ENCODE measurements around the gene ZFYVE1.
A peak's percentile ranks its signal among the peaks of the same experiment; 100 is the strongest.
"Not testable (repeated sequence)": the region's sequence is repeated elsewhere in the genome, so short reads cannot be mapped to it uniquely, and the experiment has no call there.

Gene ZFYVE1

DNA sequence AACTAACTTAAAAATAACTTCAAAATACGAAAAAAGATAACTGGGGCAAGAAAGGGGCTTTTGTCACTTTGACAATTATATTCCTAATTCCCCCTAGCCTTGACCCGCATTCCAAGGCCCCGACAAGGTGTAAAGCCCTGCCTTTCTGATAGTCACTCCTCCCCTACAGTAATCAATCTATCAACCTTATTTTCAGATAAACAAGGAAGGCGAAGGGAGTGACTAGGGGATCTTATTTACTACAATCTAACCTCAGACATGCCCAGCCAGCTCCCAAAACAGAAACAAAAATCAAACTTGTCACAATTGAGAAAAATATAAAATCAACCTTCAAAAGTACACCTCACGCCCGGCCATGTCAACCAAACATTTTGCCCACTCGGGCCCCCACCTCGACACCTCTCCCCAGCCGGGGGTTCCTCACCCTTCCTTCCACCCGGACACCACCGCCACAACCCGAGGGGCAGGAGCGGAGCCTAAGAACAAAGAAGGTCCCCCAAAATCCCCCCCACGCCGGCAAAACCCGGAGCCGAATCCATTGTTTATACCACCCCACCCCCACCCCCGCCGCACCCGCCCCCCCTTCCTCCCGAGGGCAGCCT, 562 bp downstream of the ZFYVE1 start:
- Mint-ChIP-seq H3K4me1 (peaks cover 51% of the 10 kb centered on the region), H3K27me3 (ENCODE audit: low read depth, poor library complexity) (no peaks in the 10 kb centered on the region), H3K4me3 (peak overlapping the region; percentile 95), H3K27ac (peak overlapping the region; percentile 94), H3K9me3 (no peaks in the 10 kb centered on the region), H3K36me3 (ENCODE audit: low read depth) (peaks cover 27% of the 10 kb centered on the region)
- TF ChIP-seq, protein P1, sequence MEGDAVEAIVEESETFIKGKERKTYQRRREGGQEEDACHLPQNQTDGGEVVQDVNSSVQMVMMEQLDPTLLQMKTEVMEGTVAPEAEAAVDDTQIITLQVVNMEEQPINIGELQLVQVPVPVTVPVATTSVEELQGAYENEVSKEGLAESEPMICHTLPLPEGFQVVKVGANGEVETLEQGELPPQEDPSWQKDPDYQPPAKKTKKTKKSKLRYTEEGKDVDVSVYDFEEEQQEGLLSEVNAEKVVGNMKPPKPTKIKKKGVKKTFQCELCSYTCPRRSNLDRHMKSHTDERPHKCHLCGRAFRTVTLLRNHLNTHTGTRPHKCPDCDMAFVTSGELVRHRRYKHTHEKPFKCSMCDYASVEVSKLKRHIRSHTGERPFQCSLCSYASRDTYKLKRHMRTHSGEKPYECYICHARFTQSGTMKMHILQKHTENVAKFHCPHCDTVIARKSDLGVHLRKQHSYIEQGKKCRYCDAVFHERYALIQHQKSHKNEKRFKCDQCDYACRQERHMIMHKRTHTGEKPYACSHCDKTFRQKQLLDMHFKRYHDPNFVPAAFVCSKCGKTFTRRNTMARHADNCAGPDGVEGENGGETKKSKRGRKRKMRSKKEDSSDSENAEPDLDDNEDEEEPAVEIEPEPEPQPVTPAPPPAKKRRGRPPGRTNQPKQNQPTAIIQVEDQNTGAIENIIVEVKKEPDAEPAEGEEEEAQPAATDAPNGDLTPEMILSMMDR (IDR thresholded peaks at IDR 0.05): no peak
- DNase-seq: no peak

DNA sequence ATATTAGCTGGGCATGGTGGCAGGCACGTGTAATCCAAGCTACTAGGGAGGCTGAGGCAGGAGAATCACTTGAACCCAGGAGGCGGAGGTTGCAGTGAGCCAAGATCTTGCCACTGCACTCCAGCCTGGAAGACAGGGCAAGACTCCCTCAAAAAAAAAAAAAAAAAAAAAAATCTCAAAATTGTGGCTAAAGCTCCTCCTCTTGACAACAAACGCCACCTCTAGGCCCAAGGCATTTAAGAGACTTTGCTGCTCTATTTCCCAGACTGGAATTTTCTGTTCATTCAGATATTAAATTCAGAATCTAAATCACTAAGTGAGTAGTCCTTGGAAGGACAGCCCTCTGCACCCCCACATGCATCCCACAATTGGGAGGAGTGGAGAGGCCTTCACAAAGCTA, 1.4 kb downstream of the ZFYVE1 start:
- Mint-ChIP-seq H3K4me3 (peak overlapping the region; percentile 95), H3K36me3 (ENCODE audit: low read depth) (peaks cover 27% of the 10 kb centered on the region), H3K27ac (no peak overlapping the region), H3K27me3 (ENCODE audit: low read depth, poor library complexity) (no peaks in the 10 kb centered on the region), H3K9me3 (no peaks in the 10 kb centered on the region), H3K4me1 (peaks cover 51% of the 10 kb centered on the region)
- no peak for DNase-seq
- TF ChIP-seq, protein P1 (IDR thresholded peaks at IDR 0.05): no peak

DNA sequence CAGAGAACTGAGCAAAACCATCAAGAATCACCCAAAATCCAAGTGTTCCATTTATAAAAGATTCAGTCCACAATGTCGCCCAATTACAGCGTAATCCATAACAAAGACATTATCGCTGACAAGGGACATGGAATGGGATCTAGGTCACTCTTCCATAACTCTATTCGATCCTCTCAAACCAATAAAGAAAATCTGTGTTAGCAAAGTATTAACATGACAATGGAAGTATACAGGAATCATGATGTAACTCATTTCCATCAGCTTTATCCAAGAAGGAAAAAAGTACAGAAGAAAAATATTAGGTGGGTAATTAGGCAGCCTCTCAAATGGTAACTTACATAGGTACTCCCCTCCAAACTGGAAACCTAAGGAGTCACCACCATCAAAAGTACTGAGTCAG, 4.9 kb downstream of the ZFYVE1 start:
- no peak for DNase-seq
- H3K9me3 Mint-ChIP-seq: no peaks in the 10 kb centered on the region
- H3K4me3 Mint-ChIP-seq: no peak overlapping the region
- H3K27ac Mint-ChIP-seq: no peak overlapping the region
- peaks cover 44% of the 10 kb centered on the region for H3K4me1 Mint-ChIP-seq
- H3K36me3 Mint-ChIP-seq (ENCODE audit: low read depth): peaks cover 35% of the 10 kb centered on the region
- TF ChIP-seq, protein P1 (IDR thresholded peaks at IDR 0.05): no peak
- no peaks in the 10 kb centered on the region for H3K27me3 Mint-ChIP-seq (ENCODE audit: low read depth, poor library complexity)

- H3K4me1 Mint-ChIP-seq: not testable (repeated sequence)
These were observed 10.9 kb downstream of the ZFYVE1 start for GRCh38 chr14:73016011-73016410.

GRCh38 chr14:73015552-73015951, 11.4 kb downstream of the ZFYVE1 start:
- not testable (repeated sequence) for H3K27me3 Mint-ChIP-seq (ENCODE audit: low read depth, poor library complexity); H3K4me1 Mint-ChIP-seq; H3K9me3 Mint-ChIP-seq; H3K4me3 Mint-ChIP-seq; DNase-seq
- peak overlapping the region; percentile 77 for H3K27ac Mint-ChIP-seq
- peaks cover 48% of the 10 kb centered on the region for H3K36me3 Mint-ChIP-seq (ENCODE audit: low read depth)

More at GRCh38 chr14:73016011-73016410, 10.9 kb downstream of the ZFYVE1 start:
- DNase-seq; H3K9me3 Mint-ChIP-seq; H3K27me3 Mint-ChIP-seq (ENCODE audit: low read depth, poor library complexity); H3K27ac Mint-ChIP-seq; H3K4me3 Mint-ChIP-seq: not testable (repeated sequence)
- H3K36me3 Mint-ChIP-seq (ENCODE audit: low read depth): peaks cover 48% of the 10 kb centered on the region

GRCh38 chr14:73014105-73014504, 12.8 kb downstream of the ZFYVE1 start:
- Mint-ChIP-seq H3K27me3 (ENCODE audit: low read depth, poor library complexity) (peaks cover 2% of the 10 kb centered on the region), H3K27ac (no peak overlapping the region), H3K9me3 (no peaks in the 10 kb centered on the region), H3K4me1 (no peaks in the 10 kb centered on the region), H3K36me3 (ENCODE audit: low read depth) (peaks cover 56% of the 10 kb centered on the region), H3K4me3 (no peak overlapping the region)
- DNase-seq: no peak
- TF ChIP-seq, protein P1 (IDR thresholded peaks at IDR 0.05): no peak

- DNase-seq; H3K4me1 Mint-ChIP-seq; H3K4me3 Mint-ChIP-seq; H3K27ac Mint-ChIP-seq; H3K27me3 Mint-ChIP-seq (ENCODE audit: low read depth, poor library complexity); H3K9me3 Mint-ChIP-seq: not testable (repeated sequence)
- peaks cover 66% of the 10 kb centered on the region for H3K36me3 Mint-ChIP-seq (ENCODE audit: low read depth)
These were observed 15.7 kb downstream of the ZFYVE1 start for GRCh38 chr14:73011189-73011588.

All from nephron progenitor cell (in vitro differentiated cells).